ENCODE data around the gene TMPRSS2. TPM values are rescaled to one million over a fixed set of nuclear protein-coding genes. Genes with fewer than 3 reads are reported as not detected.

Gene TMPRSS2
- total RNA-seq, 1 experiment from 2014 or later: 71.0 TPM

GRCh38 chr21:41480086-41480690 lies 27.8 kb downstream of the TMPRSS2 start:
- intact Hi-C loops (cut with micrococcal nuclease; ENCODE audit: unreplicated experiment): no loop called here
- Histone ChIP-seq H3K36me3 (ENCODE audit: control insufficient read depth, insufficient read depth, low read length) (0 out of 2 replicates have a peak, but pooled peaks cover 3% of the 10 kb centered on the region), H3K4me1 (peaks cover 34% of the 10 kb centered on the region), H3K27me3 (replicated peaks; ENCODE audit: control insufficient read depth, insufficient read depth, low read length) (no peaks in the 10 kb centered on the region), H3K4me3 (ENCODE audit: low read depth, low read length) (no peak overlapping the region), H3K9me3 (no peaks in the 10 kb centered on the region)
- H3K4me1 Mint-ChIP-seq (ENCODE audit: low read depth, unreplicated experiment): peaks cover 28% of the 10 kb centered on the region
- no peak overlapping the region for H3K4me3 Mint-ChIP-seq (ENCODE audit: unreplicated experiment)
- CTCF ChIA-PET: no interaction called here
- H3K27ac Mint-ChIP-seq (ENCODE audit: unreplicated experiment): no peak overlapping the region
- H3K36me3 Mint-ChIP-seq (ENCODE audit: insufficient read depth, unreplicated experiment): peaks cover 64% of the 10 kb centered on the region
- DNase-seq: no peak
- H3K27me3 Mint-ChIP-seq (ENCODE audit: insufficient read depth, unreplicated experiment): no peaks in the 10 kb centered on the region
- no TSS peak for BruUV-seq (replicated peaks)
- POLR2A ChIA-PET: no interaction called here
- no peaks in the 10 kb centered on the region for H3K9me3 Mint-ChIP-seq (ENCODE audit: unreplicated experiment)
- no peak for TF ChIP-seq CTCF (IDR thresholded peaks at IDR 0.05; ENCODE audit: insufficient read depth in 1 of 2, low read depth in 1 of 2, low read length in 1 of 2, severe bottlenecking in 1 of 2, unreplicated experiment in 1 of 2)

GRCh38 chr21:41479686-41480085 lies 28.3 kb downstream of the TMPRSS2 start:
- H3K36me3 ChIP-seq (ENCODE audit: control insufficient read depth, insufficient read depth, low read length): 0 out of 2 replicates have a peak, but pooled peaks cover 3% of the 10 kb centered on the region
- no peak overlapping the region for H3K27ac Mint-ChIP-seq (ENCODE audit: unreplicated experiment)
- H3K4me3 Mint-ChIP-seq (ENCODE audit: unreplicated experiment): no peak overlapping the region
- no peaks in the 10 kb centered on the region for H3K9me3 ChIP-seq
- no TSS peak for BruUV-seq (replicated peaks)
- no peak overlapping the region for H3K4me3 ChIP-seq (ENCODE audit: low read depth, low read length)
- H3K36me3 Mint-ChIP-seq (ENCODE audit: insufficient read depth, unreplicated experiment): peaks cover 59% of the 10 kb centered on the region
- intact Hi-C loops (cut with micrococcal nuclease; ENCODE audit: unreplicated experiment): no loop called here
- peaks cover 28% of the 10 kb centered on the region for H3K4me1 Mint-ChIP-seq (ENCODE audit: low read depth, unreplicated experiment)
- no peaks in the 10 kb centered on the region for H3K27me3 Mint-ChIP-seq (ENCODE audit: insufficient read depth, unreplicated experiment)
- H3K27me3 ChIP-seq (replicated peaks; ENCODE audit: control insufficient read depth, insufficient read depth, low read length): no peaks in the 10 kb centered on the region
- CTCF ChIA-PET: no interaction called here
- H3K9me3 Mint-ChIP-seq (ENCODE audit: unreplicated experiment): no peaks in the 10 kb centered on the region
- peaks cover 34% of the 10 kb centered on the region for H3K4me1 ChIP-seq
- POLR2A ChIA-PET: no interaction called here
- no peak for TF ChIP-seq CTCF (IDR thresholded peaks at IDR 0.05; ENCODE audit: insufficient read depth in 1 of 2, low read depth in 1 of 2, low read length in 1 of 2, severe bottlenecking in 1 of 2, unreplicated experiment in 1 of 2)
- no peak for DNase-seq

- peaks cover 28% of the 10 kb centered on the region for H3K4me1 Mint-ChIP-seq (ENCODE audit: low read depth, unreplicated experiment)
- H3K36me3 Mint-ChIP-seq (ENCODE audit: insufficient read depth, unreplicated experiment): peaks cover 52% of the 10 kb centered on the region
- peaks cover 34% of the 10 kb centered on the region for H3K4me1 ChIP-seq
- H3K4me3 ChIP-seq (ENCODE audit: low read depth, low read length): no peak overlapping the region
- H3K27me3 ChIP-seq (replicated peaks; ENCODE audit: control insufficient read depth, insufficient read depth, low read length): no peaks in the 10 kb centered on the region
- H3K27me3 Mint-ChIP-seq (ENCODE audit: insufficient read depth, unreplicated experiment): no peaks in the 10 kb centered on the region
- POLR2A ChIA-PET: no interaction called here
- no peaks in the 10 kb centered on the region for H3K9me3 Mint-ChIP-seq (ENCODE audit: unreplicated experiment)
- no peak overlapping the region for H3K4me3 Mint-ChIP-seq (ENCODE audit: unreplicated experiment)
- TF ChIP-seq CTCF (IDR thresholded peaks at IDR 0.05; ENCODE audit: insufficient read depth in 1 of 2, low read depth in 1 of 2, low read length in 1 of 2, severe bottlenecking in 1 of 2, unreplicated experiment in 1 of 2): no peak
- peak; percentile 56 to 63 for DNase-seq
- intact Hi-C loops (cut with micrococcal nuclease; ENCODE audit: unreplicated experiment): no loop called here
- 0 out of 2 replicates have a peak, but pooled peaks cover 3% of the 10 kb centered on the region for H3K36me3 ChIP-seq (ENCODE audit: control insufficient read depth, insufficient read depth, low read length)
- BruUV-seq (replicated peaks): no TSS peak
- CTCF ChIA-PET: no interaction called here
- H3K27ac Mint-ChIP-seq (ENCODE audit: unreplicated experiment): peak overlapping the region; percentile 78
- H3K9me3 ChIP-seq: no peaks in the 10 kb centered on the region
These were observed 29.4 kb downstream of the TMPRSS2 start for GRCh38 chr21:41478319-41479177.

All from Caco-2 (cell line).